ENCODE measurements around the gene NPDC1.

- TF ChIP-seq POLR2AphosphoS5 (IDR thresholded peaks at IDR 0.05; ENCODE audit: low read depth, low read length) (no peak), SPI1 (IDR thresholded peaks at IDR 0.05; ENCODE audit: low read depth, low read length) (no peak), POLR2A (IDR thresholded peaks at IDR 0.05; ENCODE audit: low read depth, low read length) (no peak), PAX5 (IDR thresholded peaks at IDR 0.05; ENCODE audit: insufficient read depth, low read length, severe bottlenecking) (no peak)
Observed at GRCh38 chr9:137045294-137046087, 486 bp downstream of the NPDC1 start.
